ENCODE results near the gene CXCR2. TPM values are rescaled to one million over a fixed set of nuclear protein-coding genes. Genes with fewer than 3 reads are reported as not detected.

CXCR2 gene
- total and polyA plus RNA-seq, 8 donors = 0.23 to 22.0 (median 0.27) TPM

DNA sequence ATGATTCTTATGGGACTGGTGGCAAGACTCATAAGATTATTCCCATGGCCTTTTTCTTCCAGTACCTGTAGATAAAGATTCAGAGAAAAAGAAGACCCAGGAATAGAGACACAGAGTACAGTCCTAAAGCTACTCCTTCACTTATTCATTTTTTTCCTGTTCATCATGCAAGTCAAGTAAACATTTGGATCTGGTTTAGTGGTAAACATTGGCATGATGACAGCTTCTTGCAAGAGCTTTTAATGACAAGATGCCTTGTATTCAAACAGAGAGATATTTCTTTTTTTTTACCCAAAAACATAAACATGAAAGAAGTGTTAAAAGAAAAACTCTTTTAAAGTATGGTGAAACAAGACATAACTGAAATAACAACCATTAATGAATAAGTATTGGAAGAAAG is 20.2 kb downstream of the CXCR2 start:
- Histone ChIP-seq H3K4me3 (no peak overlapping the region), H3K27ac (peak overlapping the region in 1 of 2 donors; percentile 75), H3K4me1 (no peaks in the 10 kb centered on the region), H3K9me3 (peaks cover 0 to 3% of the 10 kb centered on the region in 2 donors), H3K36me3 (no peaks in the 10 kb centered on the region), H3K27me3 (no peaks in the 10 kb centered on the region)
- TF ChIP-seq, protein P1, sequence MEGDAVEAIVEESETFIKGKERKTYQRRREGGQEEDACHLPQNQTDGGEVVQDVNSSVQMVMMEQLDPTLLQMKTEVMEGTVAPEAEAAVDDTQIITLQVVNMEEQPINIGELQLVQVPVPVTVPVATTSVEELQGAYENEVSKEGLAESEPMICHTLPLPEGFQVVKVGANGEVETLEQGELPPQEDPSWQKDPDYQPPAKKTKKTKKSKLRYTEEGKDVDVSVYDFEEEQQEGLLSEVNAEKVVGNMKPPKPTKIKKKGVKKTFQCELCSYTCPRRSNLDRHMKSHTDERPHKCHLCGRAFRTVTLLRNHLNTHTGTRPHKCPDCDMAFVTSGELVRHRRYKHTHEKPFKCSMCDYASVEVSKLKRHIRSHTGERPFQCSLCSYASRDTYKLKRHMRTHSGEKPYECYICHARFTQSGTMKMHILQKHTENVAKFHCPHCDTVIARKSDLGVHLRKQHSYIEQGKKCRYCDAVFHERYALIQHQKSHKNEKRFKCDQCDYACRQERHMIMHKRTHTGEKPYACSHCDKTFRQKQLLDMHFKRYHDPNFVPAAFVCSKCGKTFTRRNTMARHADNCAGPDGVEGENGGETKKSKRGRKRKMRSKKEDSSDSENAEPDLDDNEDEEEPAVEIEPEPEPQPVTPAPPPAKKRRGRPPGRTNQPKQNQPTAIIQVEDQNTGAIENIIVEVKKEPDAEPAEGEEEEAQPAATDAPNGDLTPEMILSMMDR (IDR thresholded peaks at IDR 0.05) = no peak
- intact Hi-C loops (cut with DNase I) = no loop called here
- DNase-seq (no peak), ATAC-seq (no peak)

DNA sequence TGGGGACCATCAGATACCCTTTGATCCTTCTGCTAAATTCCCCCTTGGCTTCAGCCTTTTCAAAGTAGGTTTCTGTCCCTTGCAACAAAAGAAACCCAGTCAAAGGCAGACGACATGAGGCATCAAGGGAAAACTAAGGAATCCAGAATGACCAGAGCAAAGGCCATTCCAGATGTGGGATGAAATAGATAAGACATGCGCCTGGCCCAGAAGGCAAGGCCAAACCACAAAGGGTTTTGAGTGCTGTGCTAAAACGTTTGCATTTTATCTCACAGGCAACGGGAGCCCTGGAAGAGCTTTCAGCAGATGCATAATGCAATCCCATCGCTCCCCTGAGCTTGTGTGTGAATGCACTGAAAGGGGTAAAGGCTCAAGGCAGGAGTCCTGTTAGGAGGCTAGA is 23.3 kb downstream of the CXCR2 start:
- Histone ChIP-seq H3K27ac (no peak overlapping the region), H3K9me3 (peaks cover 0 to 3% of the 10 kb centered on the region in 2 donors), H3K4me3 (no peak overlapping the region), H3K36me3 (no peaks in the 10 kb centered on the region), H3K27me3 (no peaks in the 10 kb centered on the region), H3K4me1 (no peaks in the 10 kb centered on the region)
- DNase-seq (no peak), ATAC-seq (no peak)
- TF ChIP-seq, protein P1 (IDR thresholded peaks at IDR 0.05) = no peak
- intact Hi-C loops (cut with DNase I) = no loop called here

DNA sequence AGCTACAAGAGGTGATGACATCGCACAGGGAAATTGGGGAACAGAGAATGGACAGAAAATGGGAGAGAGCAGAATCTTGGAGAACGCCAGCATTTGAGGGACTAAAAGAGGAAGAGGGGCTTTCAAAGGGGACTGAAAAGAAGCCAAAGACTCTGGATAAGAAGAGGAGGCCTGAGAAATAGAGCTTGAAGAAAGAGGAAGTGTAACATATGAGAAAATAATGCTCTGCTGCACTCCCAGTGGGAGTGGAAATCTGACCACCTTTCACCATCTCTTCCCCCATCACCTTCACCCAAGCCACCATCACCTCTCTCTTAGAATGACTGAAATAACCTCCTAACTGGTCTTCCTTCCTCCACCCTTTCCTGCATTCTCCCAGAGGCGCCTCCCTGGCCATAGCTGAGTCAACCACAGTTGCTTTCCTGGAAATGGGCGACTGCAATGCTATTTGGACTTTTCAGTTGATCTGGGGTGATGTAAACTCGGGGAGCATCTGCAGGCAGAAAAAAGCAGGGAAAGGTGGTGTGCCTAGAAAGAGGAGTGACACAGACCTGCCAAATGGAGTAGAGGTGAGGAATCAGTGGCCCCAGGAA is 24.1 kb downstream of the CXCR2 start:
- no peaks in the 10 kb centered on the region for H3K4me1 ChIP-seq
- DNase-seq = no peak
- ATAC-seq = no peak
- H3K27ac ChIP-seq = no peak overlapping the region
- no peak overlapping the region for H3K4me3 ChIP-seq
- TF ChIP-seq, protein P1 (IDR thresholded peaks at IDR 0.05) = no peak
- H3K9me3 ChIP-seq = no peaks in the 10 kb centered on the region
- H3K27me3 ChIP-seq = no peaks in the 10 kb centered on the region
- no peaks in the 10 kb centered on the region for H3K36me3 ChIP-seq
- intact Hi-C loops (cut with DNase I) = no loop called here

DNA sequence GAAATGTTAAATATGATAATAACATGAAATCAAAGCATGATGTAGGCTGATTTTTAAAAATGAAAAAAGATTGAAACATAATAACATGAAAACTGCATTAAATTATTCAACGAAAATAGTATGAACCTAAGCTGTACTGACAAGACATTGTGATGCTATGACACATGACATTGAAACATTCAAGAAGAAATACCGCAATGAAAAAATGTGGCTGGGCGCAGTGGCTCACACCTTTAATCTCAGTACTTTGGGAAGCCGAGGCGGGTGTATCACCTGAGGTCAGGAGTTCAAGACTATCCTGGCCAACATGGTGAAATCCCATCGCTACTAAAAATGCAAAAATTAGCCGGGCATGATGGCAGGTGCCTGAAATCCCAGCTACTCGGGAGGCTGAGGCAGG is 26.3 kb downstream of the CXCR2 start:
- TF ChIP-seq, protein P1 (IDR thresholded peaks at IDR 0.05) = no peak
- intact Hi-C loops (cut with DNase I) = no loop called here
- Histone ChIP-seq H3K4me1 (no peaks in the 10 kb centered on the region), H3K27ac (no peak overlapping the region), H3K36me3 (no peaks in the 10 kb centered on the region), H3K4me3 (no peak overlapping the region), H3K27me3 (no peaks in the 10 kb centered on the region), H3K9me3 (no peaks in the 10 kb centered on the region)
- ATAC-seq (no peak), DNase-seq (no peak)

DNA sequence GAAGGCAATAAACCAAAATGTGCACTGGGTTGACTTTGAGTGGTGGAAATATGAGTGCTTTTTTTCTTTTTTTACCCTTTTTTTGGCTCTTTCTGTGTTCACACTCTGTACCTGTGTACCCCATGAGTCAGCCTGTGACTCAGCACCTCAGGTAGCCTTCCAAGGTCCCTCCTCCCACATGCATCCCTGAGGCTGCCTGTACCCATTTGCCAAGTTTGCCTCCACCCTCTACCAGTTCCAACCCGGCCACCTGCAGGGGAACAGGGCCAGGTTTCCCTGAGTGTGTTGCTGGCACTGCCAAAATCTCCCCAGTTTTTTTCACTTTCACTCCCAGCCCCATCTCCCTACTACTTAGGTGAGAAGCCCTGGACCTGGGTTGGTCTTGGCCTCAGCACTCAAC is 26.9 kb downstream of the CXCR2 start:
- ATAC-seq (peak; percentile 59), DNase-seq (no peak)
- Histone ChIP-seq H3K4me1 (no peaks in the 10 kb centered on the region), H3K36me3 (no peaks in the 10 kb centered on the region), H3K27me3 (no peaks in the 10 kb centered on the region), H3K9me3 (no peaks in the 10 kb centered on the region), H3K4me3 (no peak overlapping the region), H3K27ac (no peak overlapping the region)
- intact Hi-C loops (cut with DNase I) = no loop called here
- TF ChIP-seq, protein P1 (IDR thresholded peaks at IDR 0.05) = no peak

Measured in left lung (tissue), 10 donors.